Testis (tissue), 3 donors: ENCODE results near the gene ZNF195. TPM values are rescaled to one million over a fixed set of nuclear protein-coding genes. Genes with fewer than 3 reads are reported as not detected.
"Not testable (repeated sequence)": the region's sequence is repeated elsewhere in the genome, so short reads cannot be mapped to it uniquely, and the experiment has no call there.

ENCODE experiments used
- DNase-seq: peaks from one replicate; pipeline ENCODE4 v3.0.0-alpha.2; 2019
- H3K27ac ChIP-seq, 2 donors: fragments of 200-600 bp; sonication (generic); one replicate each; pipeline ENCODE4 v1.5.1; 2019
- H3K27me3 ChIP-seq: fragments of 200-600 bp; sonication (generic); one replicate; pipeline ENCODE4 v1.5.1; 2019
- H3K36me3 ChIP-seq: fragments of 200-600 bp; sonication (generic); one replicate; pipeline ENCODE4 v1.5.1; 2017; ENCODE audit warnings: low read depth; ENCODE audit errors: missing control alignments
- H3K4me1 ChIP-seq: fragments of 200-600 bp; sonication (generic); one replicate; pipeline ENCODE4 v1.5.1; 2019
- H3K4me3 ChIP-seq, 2 donors: fragments of 200-600 bp; sonication (generic); one replicate each; pipeline ENCODE4 v1.5.1; 2017 to 2019
- H3K9me3 ChIP-seq: fragments of 200-600 bp; sonication (generic); one replicate; pipeline ENCODE4 v1.5.1; 2017
- WGBS, 2 donors: methylation state at CpG; one replicate each; pipeline ENCODE4 v1.1.5; 2018; 5-methylcytosine and 5-hydroxymethylcytosine counted together
- intact Hi-C: fragments of 100-400 bp; cut with DNase I; formaldehyde crosslinking; loops from one replicate; pipeline ENCODE4 v1.15.1; 2023; ENCODE audit warnings: low total_unique reads
- polyA plus RNA-seq: library from polyadenylated mRNA; stranded (reverse); fragments of 350-450 nt; fragmentation: Illumina TruSeq; extraction: RNeasy Lipid Tissue Mini Kit (QIAGEN cat#74804); gene quantifications from one replicate; pipeline ENCODE4 v1.2.3, GENCODE V29; 2014; ENCODE audit warnings: low read depth, low replicate concordance; ENCODE audit not compliant: insufficient read depth
- total RNA-seq, 2 donors: library from RNA; depleted of rRNA; stranded (reverse); fragments of >200 nt; gene quantifications; one replicate each; pipeline ENCODE4 v1.2.3, GENCODE V29; 2016

ZNF195 gene
- total and polyA plus RNA-seq, 3 donors from 2014 or later = 4.6 to 22.7 (median 14.9) TPM

DNA sequence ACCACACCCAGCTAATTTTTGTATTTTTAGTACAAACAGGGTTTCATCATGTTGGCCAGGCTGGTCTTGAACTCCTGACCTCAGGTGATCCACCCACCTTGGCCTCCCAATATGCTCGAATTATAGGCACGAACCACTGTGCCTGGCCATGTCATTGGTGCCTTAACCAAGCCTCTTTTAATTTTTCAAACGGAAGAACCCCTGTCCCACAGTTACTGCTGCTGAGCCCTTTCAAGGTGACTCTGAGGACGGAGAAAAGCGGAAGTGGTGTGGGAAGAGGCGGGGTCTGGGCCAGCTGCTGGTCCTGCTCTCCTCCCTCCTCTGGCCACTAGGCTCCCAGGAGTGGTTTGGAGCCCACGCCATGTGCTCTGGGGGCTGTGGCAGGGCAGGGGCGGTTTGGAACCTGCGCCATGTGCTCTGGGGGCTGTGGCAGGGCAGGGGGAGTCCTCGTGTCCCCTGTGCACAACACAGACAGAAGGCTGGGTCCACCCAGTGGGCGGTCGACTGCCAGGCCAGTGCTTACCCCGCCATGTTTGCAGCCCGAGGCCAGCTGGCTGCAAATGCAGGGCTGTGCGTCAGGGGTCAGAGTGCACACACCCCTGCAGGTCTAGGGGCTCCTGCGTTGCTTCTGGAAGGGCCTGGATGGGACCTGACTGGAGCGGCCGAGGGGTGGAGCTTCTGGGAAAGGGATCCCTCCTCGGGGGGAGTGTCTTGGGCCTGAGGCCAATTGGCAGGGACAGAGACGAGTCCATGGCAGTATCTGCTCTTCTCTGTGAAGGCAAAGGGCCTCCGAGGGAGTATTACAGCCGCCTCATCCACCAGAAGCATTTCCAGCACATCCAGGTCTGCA lies 25.4 kb upstream of the ZNF195 start:
- WGBS, 2 donors = 27 to 36% methylated on average over 10 to 22 of the region's 22 CpGs
- H3K9me3 ChIP-seq, H3K36me3 ChIP-seq, H3K4me3 ChIP-seq, H3K27ac ChIP-seq, H3K4me1 ChIP-seq, H3K27me3 ChIP-seq: not testable (repeated sequence)
- DNase-seq = peak; percentile 69
- intact Hi-C loops = loop anchor here (10.0 kb wide), 1 partner anchor 60 kb away; no protein-coding TSS in a partner anchor

DNA sequence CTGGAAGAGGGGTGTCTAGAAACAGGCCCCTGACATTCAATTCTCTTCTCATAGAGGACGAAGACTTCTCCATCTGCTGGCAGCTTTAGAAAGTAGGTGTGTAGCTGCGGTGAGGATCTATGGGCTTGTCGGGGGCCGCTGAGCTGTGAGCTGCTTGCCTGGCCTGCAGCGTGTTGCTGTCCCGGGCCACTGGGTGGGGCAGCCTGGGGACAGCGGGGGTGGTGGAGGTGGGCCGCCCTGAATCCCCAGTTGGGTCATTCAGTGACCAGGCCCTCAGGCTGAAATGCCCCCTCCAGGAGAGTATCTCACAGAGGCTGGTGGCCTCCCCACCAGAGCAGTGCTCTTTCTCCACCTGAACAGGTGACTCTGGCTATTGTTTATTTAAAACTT lies 23.9 kb upstream of the ZNF195 start:
- H3K27me3 ChIP-seq, H3K27ac ChIP-seq, H3K36me3 ChIP-seq, H3K4me1 ChIP-seq, DNase-seq, H3K4me3 ChIP-seq, H3K9me3 ChIP-seq: not testable (repeated sequence)
- intact Hi-C loops = loop anchor here (10.0 kb wide), 1 partner anchor 58 kb away; no protein-coding TSS in a partner anchor
- WGBS, 2 donors = 60 to 82% methylated on average over 1 to 8 of the region's 8 CpGs

DNA sequence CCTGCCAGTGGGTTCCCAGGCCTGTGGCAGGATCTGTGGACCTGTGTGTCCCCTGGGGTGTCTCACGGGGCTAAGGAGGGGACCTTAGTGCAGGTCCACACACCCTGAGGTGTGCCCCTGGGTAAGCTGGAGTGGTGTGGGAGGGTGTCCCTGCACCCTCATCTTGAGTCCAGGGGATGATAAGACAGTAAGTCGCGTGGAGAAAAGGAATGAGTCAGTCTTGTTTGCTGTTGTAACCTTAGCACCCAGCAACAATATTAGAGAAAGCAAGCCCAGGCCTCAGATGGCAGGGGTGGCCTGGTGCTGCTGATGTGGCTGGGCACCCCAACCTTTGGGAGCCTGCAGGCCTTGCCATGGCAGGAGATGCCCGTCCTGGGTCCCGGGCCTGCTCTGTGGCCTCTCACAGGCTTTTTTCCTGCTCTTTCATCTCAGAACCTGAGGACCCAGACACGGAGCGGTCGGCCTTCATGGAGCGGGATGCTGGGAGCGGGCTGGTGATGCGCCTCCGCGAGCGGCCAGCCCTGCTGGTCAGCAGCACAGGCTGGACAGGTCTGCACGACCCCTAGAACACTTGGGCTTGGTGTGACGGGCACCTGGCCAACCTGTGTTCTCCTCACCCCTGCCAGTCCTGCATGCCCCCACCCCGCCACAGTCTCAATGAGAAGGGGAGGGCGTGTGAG lies 23.4 kb upstream of the ZNF195 start:
- H3K36me3 ChIP-seq, H3K9me3 ChIP-seq, H3K4me1 ChIP-seq, DNase-seq, H3K4me3 ChIP-seq, H3K27ac ChIP-seq, H3K27me3 ChIP-seq: not testable (repeated sequence)
- intact Hi-C loops = loop anchor here (10.0 kb wide), 1 partner anchor 58 kb away; no protein-coding TSS in a partner anchor
- WGBS, 2 donors = 88 to 98% methylated on average over 11 to 18 of the region's 18 CpGs

DNA sequence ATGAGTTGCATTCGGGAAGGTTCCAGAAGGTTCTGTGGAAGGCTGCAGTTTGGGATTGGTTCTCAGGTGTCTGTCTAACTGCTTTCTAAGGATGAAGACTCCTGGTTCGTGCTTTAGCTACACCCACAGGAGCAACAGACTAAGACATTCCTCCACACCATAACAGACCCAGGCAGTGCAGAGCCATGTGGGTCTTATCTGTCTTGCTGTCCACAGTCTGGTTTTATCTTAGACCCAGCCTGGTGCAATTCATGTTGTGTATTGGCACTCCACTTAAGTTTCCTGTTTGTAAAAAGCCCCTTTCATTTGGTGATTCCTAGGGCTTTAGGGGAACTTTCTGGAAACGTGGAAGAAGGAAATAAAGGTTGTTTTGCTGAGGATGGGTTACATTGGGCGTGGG lies 22.1 kb upstream of the ZNF195 start:
- not testable (repeated sequence) for H3K36me3 ChIP-seq, DNase-seq, H3K4me3 ChIP-seq, H3K27ac ChIP-seq, H3K4me1 ChIP-seq, H3K27me3 ChIP-seq, H3K9me3 ChIP-seq
- intact Hi-C loops = loop anchor here (10.0 kb wide), 1 partner anchor 56 kb away; no protein-coding TSS in a partner anchor
- WGBS, 2 donors = 71 to 76% methylated on average over 4 of the region's 4 CpGs

DNA sequence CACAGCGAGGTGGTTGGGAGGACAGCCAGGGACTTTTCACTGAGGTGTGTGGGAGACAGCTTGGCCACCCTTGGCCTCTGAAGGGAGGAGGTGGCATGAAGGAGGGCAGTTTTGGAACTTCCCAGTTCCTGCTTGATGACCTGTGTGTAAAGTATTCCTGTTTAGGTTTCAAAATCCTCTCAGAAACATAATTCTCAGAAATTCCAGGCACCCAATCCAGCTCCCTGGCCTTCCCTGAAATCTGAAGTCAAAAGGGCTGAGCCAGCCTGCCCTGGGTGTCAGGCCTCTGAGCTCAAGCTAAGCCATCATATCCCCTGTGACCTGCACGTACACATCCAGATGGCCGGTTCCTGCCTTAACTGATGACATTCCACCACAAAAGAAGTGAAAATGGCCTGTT lies 19.6 kb upstream of the ZNF195 start:
- H3K36me3 ChIP-seq, H3K9me3 ChIP-seq, H3K4me1 ChIP-seq, intact Hi-C loops, DNase-seq, H3K4me3 ChIP-seq, H3K27ac ChIP-seq, H3K27me3 ChIP-seq: not testable (repeated sequence)
- WGBS, 2 donors = 39% methylated on average over 3 of the region's 3 CpGs; no CpG with 5 or more reads in 1 of the 2 donors

DNA sequence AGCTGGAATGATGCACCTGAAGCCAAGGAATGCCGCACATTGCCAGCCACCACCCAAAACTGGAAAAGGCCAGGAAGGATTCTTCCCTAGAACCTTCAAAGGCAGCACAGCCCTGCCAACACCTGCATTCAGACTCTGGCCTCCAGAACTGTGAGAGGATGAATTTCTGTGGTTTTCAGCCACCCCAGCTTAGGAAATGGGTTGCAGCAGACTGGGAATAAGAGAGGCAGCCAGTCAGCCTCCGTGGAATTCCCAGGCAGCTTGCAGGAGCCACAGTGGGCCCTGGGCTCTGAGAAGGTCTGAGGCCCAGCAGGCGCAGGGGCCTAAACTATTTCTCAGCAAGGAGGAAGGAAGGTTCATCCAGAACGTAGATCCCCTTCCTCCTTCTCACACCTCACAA lies 19.2 kb upstream of the ZNF195 start:
- DNase-seq, H3K4me3 ChIP-seq, H3K27ac ChIP-seq, intact Hi-C loops, H3K36me3 ChIP-seq, H3K9me3 ChIP-seq, H3K4me1 ChIP-seq, H3K27me3 ChIP-seq: not testable (repeated sequence)
- 44 to 58% methylated on average over 3 to 4 of the region's 4 CpGs for WGBS, 2 donors

DNA sequence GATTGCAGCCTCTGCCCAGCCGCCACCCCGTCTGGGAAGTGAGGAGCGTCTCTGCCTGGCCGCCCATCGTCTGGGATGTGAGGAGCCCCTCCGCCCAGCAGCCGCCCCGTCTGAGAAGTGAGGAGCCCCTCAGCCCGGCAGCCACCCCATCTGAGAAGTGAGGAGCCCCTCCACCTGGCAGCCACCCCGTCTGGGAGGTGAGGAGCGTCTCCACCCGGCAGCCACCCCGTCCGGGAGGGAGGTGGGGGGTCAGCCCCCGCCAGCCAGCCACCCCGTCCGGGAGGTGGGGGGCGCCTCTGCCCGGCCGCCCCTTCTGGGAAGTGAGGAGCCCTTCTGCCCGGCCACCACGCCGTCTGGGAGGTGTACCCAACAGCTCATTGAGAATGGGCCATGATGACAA lies 18.3 kb upstream of the ZNF195 start:
- H3K9me3 ChIP-seq, DNase-seq, H3K36me3 ChIP-seq, H3K4me1 ChIP-seq, H3K4me3 ChIP-seq, H3K27me3 ChIP-seq, H3K27ac ChIP-seq, intact Hi-C loops: not testable (repeated sequence)
- WGBS, 2 donors = 73 to 85% methylated on average over 4 to 23 of the region's 23 CpGs

DNA sequence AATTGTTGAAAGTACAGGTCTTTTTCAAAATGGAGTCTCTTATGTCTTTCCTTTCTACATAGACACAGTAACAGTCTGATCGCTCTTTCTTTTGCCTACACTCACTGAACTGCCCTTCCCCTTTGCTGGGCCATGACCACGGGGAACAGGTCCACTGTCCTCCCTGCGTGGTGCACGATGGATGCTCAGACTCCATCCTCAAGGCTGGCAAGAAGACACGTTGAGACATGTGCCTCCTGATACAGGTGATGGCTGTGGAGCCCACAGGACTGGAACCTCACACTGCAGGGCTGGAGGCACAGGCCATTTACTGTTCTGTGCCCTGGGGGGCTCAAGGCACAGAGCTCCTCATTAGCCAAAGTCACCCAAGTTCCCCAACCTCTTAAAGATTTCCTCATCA lies 16.5 kb upstream of the ZNF195 start:
- H3K27ac ChIP-seq, H3K9me3 ChIP-seq, DNase-seq, intact Hi-C loops, H3K36me3 ChIP-seq, H3K4me1 ChIP-seq, H3K27me3 ChIP-seq, H3K4me3 ChIP-seq: not testable (repeated sequence)
- WGBS, 2 donors = 82 to 86% methylated on average over 5 of the region's 5 CpGs

DNA sequence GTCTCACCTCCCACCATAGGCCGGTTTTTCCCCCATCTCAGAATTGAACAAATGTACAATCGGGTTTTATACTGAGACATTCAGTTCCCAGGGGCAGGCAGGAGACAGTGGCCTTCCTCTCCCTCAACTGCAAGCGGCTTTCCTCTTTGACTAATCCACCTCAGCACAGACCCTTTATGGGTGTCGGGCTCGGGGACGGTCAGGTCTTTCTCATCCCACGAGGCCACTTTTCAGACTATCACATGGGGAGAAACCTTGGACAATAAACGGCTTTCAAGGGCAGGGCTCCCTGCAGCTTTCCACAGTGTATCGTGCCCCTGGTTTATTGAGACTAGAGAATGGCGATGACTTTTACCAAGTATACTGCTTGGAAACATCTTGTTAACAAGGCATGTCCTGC lies 16.0 kb upstream of the ZNF195 start:
- intact Hi-C loops, H3K4me1 ChIP-seq, DNase-seq, H3K27me3 ChIP-seq, H3K4me3 ChIP-seq, H3K36me3 ChIP-seq, H3K27ac ChIP-seq, H3K9me3 ChIP-seq: not testable (repeated sequence)
- WGBS, 2 donors = 70 to 72% methylated on average over 10 of the region's 10 CpGs

DNA sequence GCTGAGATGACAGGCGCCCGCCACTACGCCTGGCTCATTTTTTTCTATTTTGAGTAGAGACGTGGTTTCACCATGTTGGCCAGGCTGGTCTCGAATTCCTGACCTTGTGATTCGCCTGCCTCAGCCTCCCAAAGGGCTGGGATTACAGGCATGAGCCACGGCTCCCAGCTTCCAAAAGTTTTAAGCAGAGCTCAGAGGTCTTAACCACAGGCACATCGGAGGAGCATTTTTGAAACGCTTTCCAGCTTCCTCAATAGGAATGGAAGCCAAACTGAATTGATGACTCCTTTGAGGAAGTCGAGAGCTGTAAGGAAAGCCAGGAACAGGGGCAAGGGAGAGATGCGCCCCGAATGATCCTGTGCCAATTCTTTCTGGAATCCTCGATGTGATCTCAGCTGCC lies 14.5 kb upstream of the ZNF195 start:
- H3K27ac ChIP-seq, H3K36me3 ChIP-seq, intact Hi-C loops, H3K9me3 ChIP-seq, H3K27me3 ChIP-seq, DNase-seq, H3K4me3 ChIP-seq, H3K4me1 ChIP-seq: not testable (repeated sequence)
- WGBS, 2 donors = 67 to 72% methylated on average over 13 of the region's 13 CpGs
